Small intestine (tissue), 4 donors: ENCODE measurements around the gene BAG2. TPM values are rescaled to one million over a fixed set of nuclear protein-coding genes. Genes with fewer than 3 reads are reported as not detected.

Experiments used
- polyA plus RNA-seq, 4 donors: library from polyadenylated mRNA; stranded (reverse) in 3 of 4; unstranded in 1 of 4; fragments of 200-250 nt in 3 of 4; fragments of 120-200 nt in 1 of 4; gene quantifications; one replicate each; pipeline versions ENCODE4 v1.2.1 to v1.2.3, GENCODE V29; 2013
- donor health status: healthy with polysubstance abuse.
- donor health status: Bipolar disorder and iron deficiency.
- donor health status: healthy.

BAG2 gene
- polyA plus RNA-seq, 4 donors: 0.45 to 1.1 (median 0.72) TPM

Other genes starting within 250 kb of the BAG2 start
- gene BEND6, start 217.2 kb upstream of the BAG2 start, polyA plus RNA-seq: under 1 TPM in 3 of 4 donors, not detected in 1; 0.34 to 0.54 (median 0.35) TPM
- gene KIAA1586, start 125.6 kb upstream of the BAG2 start, polyA plus RNA-seq: 10 to 100 TPM in 1 of 4 donors, 1 to 10 TPM in 3; 1.6 to 12.2 (median 2.4) TPM
- gene ZNF451, start 82.1 kb upstream of the BAG2 start, polyA plus RNA-seq: 10 to 100 TPM in 1 of 4 donors, 1 to 10 TPM in 3; 7.3 to 27.7 (median 8.5) TPM
- 1 to 10 TPM in 3 of 4 donors, under 1 TPM in 1; 0.45 to 7.7 (median 2.9) TPM for gene RAB23, start 50.0 kb downstream of the BAG2 start, polyA plus RNA-seq
- gene PRIM2, start 145.3 kb downstream of the BAG2 start, polyA plus RNA-seq: 1 to 10 TPM; 2.7 to 9.7 (median 5.9) TPM